HEK293 (cell line): ENCODE measurements around the gene RPS6KA3.

Experiments used
- CTCF ChIA-PET: fragments of 350-600 bp; formaldehyde crosslinking; extraction: SDS; loops from one replicate; lab custom pipeline; 2021; ENCODE audit warnings: antibody characterized with exemption; lab: Yijun Ruan, JAX
- POLR2A ChIA-PET: fragments of 300-600 bp; formaldehyde crosslinking; extraction: SDS; loops from one replicate; lab custom pipeline; 2020; ENCODE audit warnings: antibody characterized with exemption, inconsistent platforms; lab: Yijun Ruan, JAX
- H3K27ac ChIP-seq: fragments of 200-500 bp; sonication (Bioruptor generic); 2 replicates; pipeline ENCODE4 v1.5.1; 2014; ENCODE audit warnings: low read depth, low read length, control low read depth, inconsistent platforms; ENCODE audit errors: extremely low read depth
- H3K36me3 ChIP-seq, 2 experiments: fragments of 200-500 bp in 1 of 2; sonication (Bioruptor generic) in 1 of 2; 1 replicate in 1 of 2; 2 replicates in 1 of 2; pipeline ENCODE4 v1.5.1; 2014 to 2017; ENCODE audit warnings: inconsistent platforms in 2 of 2, low read length in 2 of 2; ENCODE audit not compliant: control insufficient read depth in 2 of 2, insufficient read depth in 1 of 2
- H3K4me1 ChIP-seq: fragments of 200-500 bp; sonication (Bioruptor generic); 2 replicates; pipeline ENCODE4 v1.5.1; 2014; ENCODE audit warnings: mild to moderate bottlenecking, low read length, inconsistent platforms; ENCODE audit not compliant: control insufficient read depth, insufficient read depth
- H3K4me3 ChIP-seq: 2 replicates; pipeline ENCODE4 v1.5.1; 2011; ENCODE audit warnings: low read depth, mild to moderate bottlenecking, control low read depth, low read length, moderate library complexity
- H3K9me3 ChIP-seq: fragments of 200-500 bp; sonication (Bioruptor generic); 2 replicates; pipeline ENCODE4 v1.5.1; 2014; ENCODE audit warnings: low read depth, low read length, inconsistent platforms; ENCODE audit not compliant: control insufficient read depth, insufficient read depth
- HOXC10 ChIP-seq: sonication (generic); formaldehyde crosslinking; IDR thresholded peaks from 2 replicates; pipeline ENCODE4 v1.8.1; 2023; ENCODE audit warnings: mild to moderate bottlenecking, missing genetic modification reagents
- MEIS1 ChIP-seq: sonication (generic); formaldehyde crosslinking; IDR thresholded peaks from 2 replicates; pipeline ENCODE4 v1.8.1; 2022; ENCODE audit warnings: missing genetic modification reagents, mild to moderate bottlenecking, borderline replicate concordance
- MZF1 ChIP-seq: fragments of 450-650 bp; formaldehyde crosslinking; IDR thresholded peaks from 2 replicates; pipeline ENCODE4 v1.5.1; 2017; ENCODE audit warnings: missing biosample characterization, missing genetic modification characterization, borderline replicate concordance
- ZNF112 ChIP-seq: fragments of 450-650 bp; formaldehyde crosslinking; IDR thresholded peaks from 2 replicates; pipeline ENCODE4 v1.5.0; 2017; ENCODE audit warnings: missing biosample characterization, missing genetic modification characterization
- ZNF140 ChIP-seq: fragments of 450-650 bp; formaldehyde crosslinking; IDR thresholded peaks from 2 replicates; pipeline ENCODE4 v1.5.1; 2016; ENCODE audit warnings: missing biosample characterization, missing genetic modification characterization
- ZNF16 ChIP-seq: fragments of 450-650 bp; formaldehyde crosslinking; IDR thresholded peaks from 2 replicates; pipeline ENCODE4 v1.5.1; 2016; ENCODE audit warnings: low read depth, missing biosample characterization, missing genetic modification characterization
- ZNF585B ChIP-seq: fragments of 450-650 bp; formaldehyde crosslinking; IDR thresholded peaks from 2 replicates; pipeline ENCODE4 v1.5.1; 2016; ENCODE audit warnings: missing biosample characterization, missing genetic modification characterization
- ZNF692 ChIP-seq: fragments of 450-650 bp; formaldehyde crosslinking; IDR thresholded peaks from 2 replicates; pipeline ENCODE4 v1.5.1; 2016; ENCODE audit warnings: missing biosample characterization, missing genetic modification characterization
- TF ChIP-seq, protein P1 (sequence below): fragments of 450-650 bp; formaldehyde crosslinking; IDR thresholded peaks from 2 replicates; pipeline ENCODE4 v1.5.1; 2016; ENCODE audit warnings: missing biosample characterization, missing genetic modification characterization
- TF ChIP-seq, protein P2 (sequence below): fragments of 450-650 bp; formaldehyde crosslinking; IDR thresholded peaks from 2 replicates; pipeline ENCODE4 v1.5.1; 2016; ENCODE audit warnings: missing biosample characterization, missing genetic modification characterization
- TF ChIP-seq, protein P3 (sequence below): fragments of 450-650 bp; formaldehyde crosslinking; IDR thresholded peaks from 2 replicates; pipeline ENCODE4 v1.5.1; 2017; ENCODE audit warnings: missing biosample characterization, missing genetic modification characterization

The RPS6KA3 gene

GRCh38 chrX:20140420-20140819, 126.3 kb downstream of the RPS6KA3 start:
- ChIA-PET CTCF (interaction anchor here (1.4 kb wide), 1 partner anchor 11 kb away, joined by 4 read pairs; no protein-coding TSS in a partner anchor), POLR2A (interaction anchor here (1.0 to 3.0 kb wide), 2 partner anchors 11 to 13 kb away, joined by 3 to 16 read pairs; no protein-coding TSS in a partner anchor)
- peak overlapping the region; percentile 98 for H3K4me3 ChIP-seq
- H3K9me3 ChIP-seq: no peaks in the 10 kb centered on the region
- peaks cover 9% of the 10 kb centered on the region; the same call in 1 of the 2 replicates for H3K4me1 ChIP-seq
- no peak overlapping the region for H3K27ac ChIP-seq
- H3K36me3 ChIP-seq: peaks cover 43 to 45% of the 10 kb centered on the region in 2 experiments
- no peak for TF ChIP-seq ZNF585B
- TF ChIP-seq ZNF140 (tag by site-specific recombination): no peak
- no peak for TF ChIP-seq HOXC10 (CRISPR knock-in tag)
- TF ChIP-seq MEIS1 (CRISPR knock-in tag): 0 out of 2 replicates have a peak, but pooled peaks have one; percentile 5

GRCh38 chrX:20139966-20140365, 126.7 kb downstream of the RPS6KA3 start:
- H3K4me3 ChIP-seq: peak overlapping the region; percentile 98
- no peaks in the 10 kb centered on the region for H3K9me3 ChIP-seq
- peaks cover 9% of the 10 kb centered on the region; the same call in 1 of the 2 replicates for H3K4me1 ChIP-seq
- ChIA-PET CTCF (interaction anchor here (1.4 kb wide), 1 partner anchor 10 kb away, joined by 4 read pairs; no protein-coding TSS in a partner anchor), POLR2A (interaction anchor here (0.6 kb wide), 1 partner anchor 85 kb away, joined by 4 read pairs; no protein-coding TSS in a partner anchor)
- no peak overlapping the region for H3K27ac ChIP-seq
- TF ChIP-seq ZNF112 (tag by site-specific recombination) (no peak), ZNF692 (tag by site-specific recombination) (no peak), MZF1 (tag by site-specific recombination) (no peak), ZNF16 (tag by site-specific recombination) (no peak)
- TF ChIP-seq, protein P1, sequence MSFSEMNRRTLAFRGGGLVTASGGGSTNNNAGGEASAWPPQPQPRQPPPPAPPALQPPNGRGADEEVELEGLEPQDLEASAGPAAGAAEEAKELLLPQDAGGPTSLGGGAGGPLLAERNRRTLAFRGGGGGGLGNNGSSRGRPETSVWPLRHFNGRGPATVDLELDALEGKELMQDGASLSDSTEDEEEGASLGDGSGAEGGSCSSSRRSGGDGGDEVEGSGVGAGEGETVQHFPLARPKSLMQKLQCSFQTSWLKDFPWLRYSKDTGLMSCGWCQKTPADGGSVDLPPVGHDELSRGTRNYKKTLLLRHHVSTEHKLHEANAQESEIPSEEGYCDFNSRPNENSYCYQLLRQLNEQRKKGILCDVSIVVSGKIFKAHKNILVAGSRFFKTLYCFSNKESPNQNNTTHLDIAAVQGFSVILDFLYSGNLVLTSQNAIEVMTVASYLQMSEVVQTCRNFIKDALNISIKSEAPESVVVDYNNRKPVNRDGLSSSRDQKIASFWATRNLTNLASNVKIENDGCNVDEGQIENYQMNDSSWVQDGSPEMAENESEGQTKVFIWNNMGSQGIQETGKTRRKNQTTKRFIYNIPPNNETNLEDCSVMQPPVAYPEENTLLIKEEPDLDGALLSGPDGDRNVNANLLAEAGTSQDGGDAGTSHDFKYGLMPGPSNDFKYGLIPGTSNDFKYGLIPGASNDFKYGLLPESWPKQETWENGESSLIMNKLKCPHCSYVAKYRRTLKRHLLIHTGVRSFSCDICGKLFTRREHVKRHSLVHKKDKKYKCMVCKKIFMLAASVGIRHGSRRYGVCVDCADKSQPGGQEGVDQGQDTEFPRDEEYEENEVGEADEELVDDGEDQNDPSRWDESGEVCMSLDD (tag by site-specific recombination): no peak
- TF ChIP-seq, protein P2, sequence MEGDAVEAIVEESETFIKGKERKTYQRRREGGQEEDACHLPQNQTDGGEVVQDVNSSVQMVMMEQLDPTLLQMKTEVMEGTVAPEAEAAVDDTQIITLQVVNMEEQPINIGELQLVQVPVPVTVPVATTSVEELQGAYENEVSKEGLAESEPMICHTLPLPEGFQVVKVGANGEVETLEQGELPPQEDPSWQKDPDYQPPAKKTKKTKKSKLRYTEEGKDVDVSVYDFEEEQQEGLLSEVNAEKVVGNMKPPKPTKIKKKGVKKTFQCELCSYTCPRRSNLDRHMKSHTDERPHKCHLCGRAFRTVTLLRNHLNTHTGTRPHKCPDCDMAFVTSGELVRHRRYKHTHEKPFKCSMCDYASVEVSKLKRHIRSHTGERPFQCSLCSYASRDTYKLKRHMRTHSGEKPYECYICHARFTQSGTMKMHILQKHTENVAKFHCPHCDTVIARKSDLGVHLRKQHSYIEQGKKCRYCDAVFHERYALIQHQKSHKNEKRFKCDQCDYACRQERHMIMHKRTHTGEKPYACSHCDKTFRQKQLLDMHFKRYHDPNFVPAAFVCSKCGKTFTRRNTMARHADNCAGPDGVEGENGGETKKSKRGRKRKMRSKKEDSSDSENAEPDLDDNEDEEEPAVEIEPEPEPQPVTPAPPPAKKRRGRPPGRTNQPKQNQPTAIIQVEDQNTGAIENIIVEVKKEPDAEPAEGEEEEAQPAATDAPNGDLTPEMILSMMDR: no peak
- peaks cover 48 to 50% of the 10 kb centered on the region in 2 experiments for H3K36me3 ChIP-seq

DNA sequence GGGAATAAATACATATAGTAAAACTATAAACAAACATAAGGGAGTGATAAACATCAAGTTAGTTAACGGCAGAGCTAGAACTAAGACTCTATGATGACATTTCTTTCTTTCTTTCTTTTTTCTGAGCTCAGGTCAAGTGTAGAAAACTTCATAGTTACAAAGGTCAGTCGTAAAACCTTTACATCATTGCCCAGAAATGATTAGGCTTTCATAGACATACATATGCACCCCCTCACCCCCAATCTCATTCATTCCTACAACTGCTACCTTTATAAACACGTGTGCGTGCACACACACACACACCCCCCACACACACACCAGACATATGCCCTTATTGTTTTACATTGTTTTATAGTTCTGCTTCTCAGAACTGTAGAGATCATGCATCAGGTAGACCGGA, 130.8 kb downstream of the RPS6KA3 start:
- TF ChIP-seq, protein P3, sequence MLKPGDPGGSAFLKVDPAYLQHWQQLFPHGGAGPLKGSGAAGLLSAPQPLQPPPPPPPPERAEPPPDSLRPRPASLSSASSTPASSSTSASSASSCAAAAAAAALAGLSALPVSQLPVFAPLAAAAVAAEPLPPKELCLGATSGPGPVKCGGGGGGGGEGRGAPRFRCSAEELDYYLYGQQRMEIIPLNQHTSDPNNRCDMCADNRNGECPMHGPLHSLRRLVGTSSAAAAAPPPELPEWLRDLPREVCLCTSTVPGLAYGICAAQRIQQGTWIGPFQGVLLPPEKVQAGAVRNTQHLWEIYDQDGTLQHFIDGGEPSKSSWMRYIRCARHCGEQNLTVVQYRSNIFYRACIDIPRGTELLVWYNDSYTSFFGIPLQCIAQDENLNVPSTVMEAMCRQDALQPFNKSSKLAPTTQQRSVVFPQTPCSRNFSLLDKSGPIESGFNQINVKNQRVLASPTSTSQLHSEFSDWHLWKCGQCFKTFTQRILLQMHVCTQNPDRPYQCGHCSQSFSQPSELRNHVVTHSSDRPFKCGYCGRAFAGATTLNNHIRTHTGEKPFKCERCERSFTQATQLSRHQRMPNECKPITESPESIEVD (tag by site-specific recombination): 0 out of 2 replicates have a peak, but pooled peaks have one; percentile 44
- no peak for TF ChIP-seq HOXC10 (CRISPR knock-in tag)
- peaks cover 9% of the 10 kb centered on the region; the same call in 1 of the 2 replicates for H3K4me1 ChIP-seq
- H3K9me3 ChIP-seq: no peaks in the 10 kb centered on the region
- H3K36me3 ChIP-seq: peaks cover 88% of the 10 kb centered on the region in 2 experiments
- H3K4me3 ChIP-seq: no peak overlapping the region
- POLR2A ChIA-PET: no interaction called here
- H3K27ac ChIP-seq: no peak overlapping the region
- CTCF ChIA-PET: interaction anchor here (0.6 kb wide), 1 partner anchor 221 kb away, joined by 7 read pairs; no protein-coding TSS in a partner anchor
